ENCODE results near the gene DEPDC7.

The DEPDC7 gene

DNA sequence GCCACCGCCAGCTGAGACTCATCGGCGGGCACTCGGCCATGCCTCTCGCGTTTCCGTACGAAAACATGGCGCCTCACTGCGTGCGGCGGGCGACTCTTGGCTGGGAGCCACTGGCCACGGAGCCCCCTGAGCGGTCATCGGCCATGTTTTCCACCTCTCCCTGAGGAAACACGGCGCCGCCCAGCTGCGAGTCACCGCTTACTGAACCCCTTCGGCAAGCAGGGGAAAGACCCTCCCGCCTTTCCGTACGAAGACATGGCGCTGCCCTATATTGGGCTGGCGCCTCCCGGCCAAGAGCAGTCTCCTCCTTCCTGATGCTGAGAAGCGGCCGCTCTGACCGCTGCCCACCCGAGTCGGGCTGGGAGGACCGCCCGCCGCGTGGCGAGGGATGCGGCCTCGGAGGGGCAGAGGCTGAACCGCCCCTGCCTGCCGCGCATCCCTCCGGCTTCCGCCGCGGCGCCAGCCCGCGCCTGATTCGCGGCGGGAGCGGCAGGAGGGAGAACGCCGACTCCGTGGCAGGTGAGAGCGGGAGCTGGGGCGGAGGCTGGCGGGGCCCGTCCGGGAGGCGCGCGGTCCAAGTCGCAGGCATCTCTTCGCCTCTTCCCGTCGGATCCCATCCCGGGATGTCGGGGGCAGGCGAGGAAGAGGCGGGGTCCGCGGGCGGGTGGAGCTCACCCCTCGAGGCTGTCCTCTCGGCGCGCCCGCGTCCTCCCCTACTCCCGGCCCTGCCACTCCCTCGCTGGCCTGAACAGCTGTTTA, 23.8 kb downstream of the DEPDC7 start, which contains the start of gene TCP11L1:
Gene TCP11L1 (plus strand): TSS at position 299 of the 759 bp plus-strand sequence. CDS start 4,202 bp downstream, outside the sequence.
- TF ChIP-seq ZFX (IDR thresholded peaks at IDR 0.05; ENCODE audit: borderline replicate concordance) (no peak), CTCF (IDR thresholded peaks at IDR 0.05) (peak; percentile 3; the same call in 1 of the 2 replicates)
- H3K27ac ChIP-seq = peak within 1 kb of the TSS; percentile 95

DNA sequence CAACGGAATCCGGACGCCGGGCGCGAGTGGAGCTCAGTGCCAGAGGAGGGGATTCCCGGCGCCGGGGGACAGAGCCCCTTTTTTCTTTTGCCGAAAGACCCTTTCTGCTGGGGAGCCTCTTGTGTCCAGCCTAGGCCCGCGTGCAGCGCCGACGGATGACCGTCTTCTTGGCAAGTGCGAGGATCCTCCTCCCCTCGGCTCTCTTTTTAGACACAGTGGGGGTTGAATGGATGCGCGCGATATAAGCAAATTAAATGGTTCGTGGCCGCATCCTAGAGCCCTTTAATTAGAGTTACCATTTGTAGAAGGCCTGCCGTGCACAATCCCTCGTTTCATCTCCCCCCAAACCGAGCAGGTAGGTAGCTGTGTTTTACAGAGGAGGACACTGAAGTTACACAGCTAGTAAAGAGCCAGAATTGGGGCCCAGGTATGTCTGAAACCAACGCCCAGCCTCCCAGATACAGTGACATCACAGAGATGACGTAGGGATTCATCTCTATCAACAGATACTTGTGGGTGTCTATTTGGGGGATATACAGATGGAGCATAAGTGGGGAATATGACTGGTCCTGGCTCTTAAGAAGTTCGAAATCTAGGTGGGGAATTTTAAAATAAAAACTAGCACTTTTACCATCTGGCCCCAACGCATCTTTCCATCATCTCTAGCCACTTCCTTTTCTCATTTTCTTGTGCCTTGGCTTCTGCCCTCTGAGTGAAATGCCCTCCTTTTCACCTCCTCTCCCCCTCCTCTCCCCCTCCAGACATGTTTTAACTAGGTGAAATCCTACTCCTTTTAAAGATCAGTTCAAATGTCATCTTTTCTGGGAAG, 24.6 kb downstream of the DEPDC7 start:
- TF ChIP-seq ZFX (IDR thresholded peaks at IDR 0.05; ENCODE audit: borderline replicate concordance) = no peak
- TF ChIP-seq CTCF (IDR thresholded peaks at IDR 0.05) = no peak
- H3K27ac ChIP-seq = peak overlapping the region; percentile 95

GRCh38 chr11:33040862-33041453, 25.3 kb downstream of the DEPDC7 start:
- H3K27ac ChIP-seq = no peak overlapping the region
- no peak for TF ChIP-seq ZFX (IDR thresholded peaks at IDR 0.05; ENCODE audit: borderline replicate concordance)

DNA sequence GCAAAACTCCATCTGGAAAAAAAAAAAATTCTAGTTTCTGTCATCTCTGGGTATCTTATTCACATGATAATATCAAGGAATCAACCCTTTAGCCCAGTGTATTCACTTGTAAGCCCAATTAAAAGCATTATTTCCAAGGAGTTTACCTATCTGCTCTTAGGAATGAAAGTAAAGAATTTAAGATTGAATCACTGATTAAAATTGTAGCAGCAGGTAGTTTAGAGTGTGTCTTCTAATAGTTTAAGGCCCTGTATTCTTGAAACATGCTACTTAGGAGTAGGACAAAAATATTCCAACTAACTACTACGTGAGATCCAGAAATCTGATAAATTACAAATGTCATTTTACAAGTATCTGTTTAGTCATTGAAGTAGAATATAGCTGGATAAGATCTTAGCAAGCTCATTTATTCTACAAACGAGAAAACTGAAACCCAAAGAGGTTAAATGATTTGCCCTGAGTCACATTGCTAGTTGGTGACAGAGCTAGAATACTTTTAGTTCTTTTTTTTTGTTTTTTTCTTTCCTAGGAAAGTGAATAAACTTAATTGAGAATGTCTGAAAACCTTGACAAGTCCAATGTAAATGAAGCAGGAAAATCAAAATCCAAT, 27.6 kb downstream of the DEPDC7 start:
- TF ChIP-seq CTCF (IDR thresholded peaks at IDR 0.05) = no peak
- TF ChIP-seq ZFX (IDR thresholded peaks at IDR 0.05; ENCODE audit: borderline replicate concordance) = no peak
- H3K27ac ChIP-seq = no peak overlapping the region

- TF ChIP-seq ZFX (IDR thresholded peaks at IDR 0.05; ENCODE audit: borderline replicate concordance) (no peak), CTCF (IDR thresholded peaks at IDR 0.05) (no peak)
- H3K27ac ChIP-seq = no peak overlapping the region
Measured at GRCh38 chr11:33044285-33044756, 28.6 kb downstream of the DEPDC7 start.

GRCh38 chr11:33045551-33046255, 30.0 kb downstream of the DEPDC7 start:
- TF ChIP-seq ZFX (IDR thresholded peaks at IDR 0.05; ENCODE audit: borderline replicate concordance) = no peak
- H3K27ac ChIP-seq = peak overlapping the region; percentile 50

DNA sequence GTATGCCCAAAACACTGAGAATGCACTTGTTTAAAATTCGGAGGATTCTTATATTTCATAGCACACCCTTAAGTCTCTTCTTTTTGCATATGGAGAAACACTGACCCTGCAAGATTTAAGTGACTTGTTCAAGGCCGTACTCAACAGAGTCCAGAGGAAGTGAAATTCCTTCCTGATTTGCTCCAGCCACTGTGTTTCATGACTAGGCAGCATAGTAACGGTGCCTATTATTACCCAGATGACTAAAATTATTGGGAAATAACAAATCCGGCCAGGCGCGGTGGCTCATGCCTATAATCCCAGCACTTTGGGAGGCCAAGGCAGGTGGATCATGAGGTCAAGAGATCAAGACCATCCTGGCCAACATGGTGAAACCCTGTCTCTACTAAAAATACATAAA, 33.0 kb downstream of the DEPDC7 start:
- peak overlapping the region; percentile 79 for H3K27ac ChIP-seq

DNA sequence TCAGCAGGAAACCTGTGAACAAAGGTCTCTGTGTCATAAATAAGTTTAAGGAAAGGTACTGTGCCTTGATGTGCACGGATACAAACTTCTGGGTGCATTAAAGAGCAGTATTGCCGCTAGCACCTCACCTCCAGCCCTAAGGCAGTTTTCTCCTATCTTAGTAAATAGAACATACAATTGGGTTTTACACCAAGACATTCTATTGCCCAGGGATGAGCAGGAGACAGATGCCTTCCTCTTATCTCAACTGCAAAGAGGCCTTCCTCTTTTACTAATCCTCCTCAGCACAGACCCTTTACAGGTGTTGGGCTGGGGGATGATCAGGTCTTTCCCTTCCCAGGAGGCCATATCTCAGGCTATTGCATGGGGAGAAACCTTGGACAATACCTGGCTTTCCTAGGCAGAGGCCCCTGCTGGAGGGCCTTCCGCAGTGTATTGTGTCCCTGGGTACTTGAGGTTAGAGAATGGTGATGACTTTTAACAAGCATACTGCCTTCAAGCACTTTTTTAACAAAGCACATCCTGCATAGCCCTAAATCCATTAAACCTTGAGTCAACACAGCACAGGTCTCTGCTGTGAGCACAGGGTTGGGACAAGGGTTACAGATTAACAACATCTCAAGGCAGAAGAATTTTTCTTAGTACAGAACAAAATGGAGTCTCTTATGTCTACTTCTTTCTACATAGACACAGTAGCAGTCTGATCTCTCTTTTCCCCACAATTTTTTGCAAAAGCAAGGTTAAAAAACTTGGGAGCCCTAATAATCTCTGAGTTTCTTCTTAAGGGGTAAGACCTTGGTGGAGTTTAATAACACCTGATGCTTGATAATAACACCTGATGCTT, 34.1 kb downstream of the DEPDC7 start:
- H3K27ac ChIP-seq = peak overlapping the region; percentile 79
